SK-N-SH (cell line): ENCODE data around the gene CLN3. TPM values are rescaled to one million over a fixed set of nuclear protein-coding genes. Genes with fewer than 3 reads are reported as not detected.

ENCODE experiments used
- CTCF ChIA-PET: fragments of 300-600, 350-600 bp; formaldehyde crosslinking; extraction: SDS; loops from one replicate; lab custom pipeline; 2021; lab: Yijun Ruan, JAX
- POLR2A ChIA-PET: fragments of 350-600 bp; sonication (Branson Sonifier 250); formaldehyde crosslinking; extraction: SDS; loops from one replicate; lab custom pipeline; 2020; ENCODE audit warnings: antibody characterized with exemption, inconsistent platforms; lab: Yijun Ruan, JAX
- DNase-seq: peaks from one replicate; pipeline ENCODE4 v3.0.0; 2012
- H2AFZ ChIP-seq: fragments of 200-600 bp; sonication (generic); 2 replicates; pipeline ENCODE4 v1.8.1; 2016; ENCODE audit warnings: antibody characterized with exemption, mild to moderate bottlenecking, low read depth
- H3F3A ChIP-seq: fragments of 200-600 bp; sonication (generic); replicated peaks from 2 replicates; pipeline ENCODE3; 2016; ENCODE audit warnings: antibody characterized with exemption, mild to moderate bottlenecking; ENCODE audit not compliant: insufficient read depth
- H3K27ac ChIP-seq, 2 experiments: fragments of 200-500 bp in 1 of 2; fragments of 200-600 bp in 1 of 2; sonication (Bioruptor generic) in 1 of 2; sonication (generic), shearing (Covaris generic) in 1 of 2; 2 replicates each; pipeline versions ENCODE4 v1.5.1 to v1.6.1; 2014 to 2016; ENCODE audit warnings: low read depth in 2 of 2, inconsistent platforms in 1 of 2, low read length in 1 of 2, mild to moderate bottlenecking in 1 of 2, mixed read lengths in 1 of 2
- H3K27me3 ChIP-seq: fragments of 200-600 bp; sonication (generic), shearing (Covaris generic); 2 replicates; pipeline ENCODE4 v1.6.1; 2016; ENCODE audit warnings: mixed run types; ENCODE audit not compliant: insufficient read depth
- H3K36me3 ChIP-seq, 2 experiments: fragments of 200-500 bp in 1 of 2; fragments of 200-600 bp in 1 of 2; sonication (Bioruptor generic) in 1 of 2; sonication (generic) in 1 of 2; replicated peaks in 1 of 2; 2 replicates each; pipeline versions ENCODE3 to v1.5.1; 2014 to 2016; ENCODE audit warnings: low read length in 1 of 2, mild to moderate bottlenecking in 1 of 2; ENCODE audit not compliant: insufficient read depth in 2 of 2, control insufficient read depth in 1 of 2
- H3K4me1 ChIP-seq, 2 experiments: fragments of 200-500 bp in 1 of 2; fragments of 200-600 bp in 1 of 2; sonication (Bioruptor generic) in 1 of 2; sonication (generic), shearing (Covaris generic) in 1 of 2; 2 replicates each; pipeline versions ENCODE4 v1.5.1 to v1.6.1; 2014 to 2016; ENCODE audit warnings: low read depth in 1 of 2, low read length in 1 of 2, mixed run types in 1 of 2; ENCODE audit not compliant: insufficient read depth in 2 of 2, control insufficient read depth in 1 of 2
- H3K4me2 ChIP-seq: fragments of 200-600 bp; sonication (generic), shearing (Covaris generic); 2 replicates; pipeline ENCODE4 v1.6.1; 2017; ENCODE audit warnings: mixed run types
- H3K4me3 ChIP-seq, 2 experiments: fragments of 200-500 bp in 1 of 2; fragments of 200-600 bp in 1 of 2; sonication (Bioruptor generic) in 1 of 2; sonication (generic), shearing (Covaris generic) in 1 of 2; 2 replicates each; pipeline versions ENCODE4 v1.5.1 to v1.8.1; 2014 to 2016; ENCODE audit warnings: low read depth in 2 of 2, inconsistent platforms in 1 of 2, low read length in 1 of 2, mild to moderate bottlenecking in 1 of 2, mixed read lengths in 1 of 2, moderate library complexity in 1 of 2
- H3K79me2 ChIP-seq: fragments of 200-600 bp; sonication (generic); 2 replicates; pipeline ENCODE4 v1.8.1; 2017; ENCODE audit warnings: mild to moderate bottlenecking; ENCODE audit not compliant: insufficient read depth
- H3K9ac ChIP-seq: fragments of 200-600 bp; sonication (generic); 2 replicates; pipeline ENCODE4 v1.6.1; 2017; ENCODE audit warnings: mixed run types
- H3K9me2 ChIP-seq: fragments of 200-600 bp; sonication (generic); 2 replicates; pipeline ENCODE4 v1.6.1; 2017; ENCODE audit warnings: mixed run types
- H3K9me3 ChIP-seq: fragments of 200-600 bp; sonication (generic); 2 replicates; pipeline ENCODE4 v1.6.1; 2017; ENCODE audit warnings: mixed run types, mild to moderate bottlenecking, moderate library complexity
- H4K20me1 ChIP-seq: fragments of 200-600 bp; sonication (generic); 2 replicates; pipeline ENCODE4 v1.6.1; 2017; ENCODE audit warnings: mild to moderate bottlenecking, mixed run types; ENCODE audit not compliant: insufficient read depth
- CTCF ChIP-seq: fragments of 200-600 bp; sonication (generic); IDR thresholded peaks from 2 replicates; pipeline ENCODE4 v1.6.1; 2017; ENCODE audit warnings: antibody characterized with exemption, mild to moderate bottlenecking, moderate library complexity
- EZH2phosphoT487 ChIP-seq: fragments of 200-600 bp; sonication (generic); IDR thresholded peaks from 2 replicates; pipeline ENCODE4 v1.6.1; 2017; ENCODE audit warnings: low read depth, mixed run types, mild to moderate bottlenecking, antibody characterized with exemption, moderate library complexity, borderline replicate concordance
- FOXM1 ChIP-seq: IDR thresholded peaks from 2 replicates; pipeline ENCODE4 v1.4.0; 2012; ENCODE audit warnings: low read depth, mild to moderate bottlenecking
- GABPA ChIP-seq: IDR thresholded peaks from 2 replicates; pipeline ENCODE4 v1.4.0; 2012; ENCODE audit warnings: low read depth, mild to moderate bottlenecking
- GATA2 ChIP-seq: sonication (generic); formaldehyde crosslinking; IDR thresholded peaks from 2 replicates; pipeline ENCODE4 v1.5.0; 2020; ENCODE audit warnings: mild to moderate bottlenecking, missing genetic modification reagents
- IRF3 ChIP-seq: fragments of 150-350 bp; IDR thresholded peaks from 2 replicates; pipeline ENCODE4 v1.6.1; 2016; ENCODE audit warnings: mild to moderate bottlenecking, low read depth, low read length
- JUND ChIP-seq: IDR thresholded peaks from 2 replicates; pipeline ENCODE4 v1.4.0; 2012
- MEF2A ChIP-seq: IDR thresholded peaks from 2 replicates; pipeline ENCODE4 v1.4.0; 2012; ENCODE audit warnings: low read depth, borderline replicate concordance
- RXRA ChIP-seq: IDR thresholded peaks from 2 replicates; pipeline ENCODE4 v1.4.0; 2012; ENCODE audit warnings: low read depth, mild to moderate bottlenecking, borderline replicate concordance
- SIN3A ChIP-seq: IDR thresholded peaks from 2 replicates; pipeline ENCODE4 v1.6.1; 2012; ENCODE audit warnings: low read depth, mild to moderate bottlenecking, low read length, moderate library complexity, borderline replicate concordance
- TCF12 ChIP-seq: IDR thresholded peaks from 2 replicates; pipeline ENCODE4 v1.4.0; 2012
- YY1 ChIP-seq: IDR thresholded peaks from 2 replicates; pipeline ENCODE4 v1.4.0; 2012; ENCODE audit warnings: low read depth, mild to moderate bottlenecking
- WGBS: methylation state at CpG from one replicate; pipeline ENCODE4 v1.1.6; 2017; ENCODE audit warnings: low lambda C conversion rate; 5-methylcytosine and 5-hydroxymethylcytosine counted together
- polyA plus RNA-seq, 3 experiments: library from polyadenylated mRNA; depleted of rRNA; stranded (reverse); fragments of >200 nt; gene quantifications; 2 replicates each; pipeline ENCODE4 v1.2.3, GENCODE V29; 2012

CLN3 gene
- polyA plus RNA-seq, 1 of the 3 experiments (the other 2 are of a cell fraction), result 18.5 TPM

- DNase-seq, result no peak
- Histone ChIP-seq H3K27me3 (no peaks in the 10 kb centered on the region), H3K9me3 (no peaks in the 10 kb centered on the region), H3F3A (no peaks in the 10 kb centered on the region), H3K9me2 (no peaks in the 10 kb centered on the region), H3K4me3 (no peak overlapping the region), H2AFZ (no peak overlapping the region), H3K79me2 (no peaks in the 10 kb centered on the region), H3K4me1 (no peaks in the 10 kb centered on the region), H3K4me2 (no peak overlapping the region), H3K36me3 (peaks cover 5 to 6% of the 10 kb centered on the region in 2 experiments), H4K20me1 (no peaks in the 10 kb centered on the region), H3K27ac (no peak overlapping the region), H3K9ac (no peak overlapping the region)
- no peak for TF ChIP-seq GABPA
- no peak for TF ChIP-seq FOXM1
- TF ChIP-seq RXRA, result no peak
- no peak for TF ChIP-seq TCF12
- TF ChIP-seq MEF2A, result no peak
- TF ChIP-seq SIN3A, result no peak
- no peak for TF ChIP-seq EZH2phosphoT487
- no peak for TF ChIP-seq IRF3
- TF ChIP-seq GATA2 (CRISPR knock-in tag), result no peak
- POLR2A ChIA-PET, result no interaction called here
- CTCF ChIA-PET, result interaction anchor here (0.6 kb wide), 1 partner anchor 79 kb away, joined by 3 read pairs; no protein-coding TSS in a partner anchor
- 95% methylated on average over 13 of the region's 14 CpGs for WGBS
Measured at GRCh38 chr16:28477311-28477920, 14.5 kb downstream of the CLN3 start.

GRCh38 chr16:28475221-28475620 is 16.7 kb downstream of the CLN3 start:
- Histone ChIP-seq H3K4me3 (no peak overlapping the region), H3K9me3 (no peaks in the 10 kb centered on the region), H3K9me2 (no peaks in the 10 kb centered on the region), H3K27me3 (no peaks in the 10 kb centered on the region), H3K4me2 (no peak overlapping the region), H3K27ac (no peak overlapping the region), H4K20me1 (no peaks in the 10 kb centered on the region), H3F3A (no peaks in the 10 kb centered on the region), H3K4me1 (no peaks in the 10 kb centered on the region), H3K9ac (no peak overlapping the region), H2AFZ (no peak overlapping the region), H3K36me3 (peaks cover 0 to 5% of the 10 kb centered on the region in 2 experiments), H3K79me2 (no peaks in the 10 kb centered on the region)
- 78% methylated on average over 2 of the region's 2 CpGs for WGBS
- CTCF ChIA-PET, result interaction anchor here (1.5 kb wide), 1 partner anchor 17 kb away, joined by 5 read pairs; the partner anchor contains the start of gene CLN3
- no peak for DNase-seq
- POLR2A ChIA-PET, result no interaction called here
- TF ChIP-seq YY1 (no peak), CTCF (no peak), GATA2 (CRISPR knock-in tag) (no peak), JUND (no peak)
